GM19023 (cell line): ENCODE measurements around the gene IL11.

Experiments
- ATAC-seq: cut with Tn5 transposase; IDR thresholded peaks from one replicate; pipeline ENCODE4 v1.9.1; 2021; ENCODE audit warnings: mild to moderate bottlenecking, moderate library complexity; ENCODE audit not compliant: unreplicated experiment

Gene IL11

DNA sequence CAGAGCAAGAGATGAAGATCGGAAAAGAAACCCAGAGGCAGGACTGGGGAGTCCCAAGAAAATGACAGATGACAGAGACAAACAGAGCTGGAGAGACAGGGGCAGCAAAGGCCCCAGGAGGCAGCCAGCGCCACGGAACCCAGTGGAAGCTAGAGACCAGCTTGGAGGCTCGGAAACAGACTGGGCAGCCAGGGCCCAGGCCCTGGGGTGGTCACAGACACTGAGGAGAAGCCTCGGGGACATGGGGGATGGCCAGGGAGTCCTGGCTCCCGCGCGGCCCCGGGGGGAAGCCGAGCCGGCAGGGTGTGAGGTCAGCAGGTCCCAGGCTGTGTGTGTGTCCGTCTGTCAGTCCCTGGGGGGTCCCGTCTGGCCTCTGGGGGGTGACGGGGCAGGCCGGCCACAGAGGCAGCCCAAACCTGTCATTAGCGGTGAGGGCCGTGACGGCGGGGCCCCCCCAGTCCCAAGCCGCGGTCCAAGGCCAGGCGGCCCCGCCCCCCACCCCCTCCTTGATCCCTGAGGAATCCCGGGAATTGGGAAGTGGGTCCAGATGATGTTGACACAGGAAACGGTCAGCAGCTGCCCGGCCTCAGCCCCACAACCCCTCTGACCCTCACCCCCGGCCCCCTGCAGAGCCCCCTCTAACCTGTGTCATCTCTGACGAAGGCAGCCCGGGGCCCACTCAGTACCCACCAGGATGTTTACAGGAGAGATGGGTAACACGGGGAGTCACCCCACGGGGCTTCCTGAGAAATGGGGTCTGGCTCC lies 3.9 kb upstream of the IL11 start:
- no peak for ATAC-seq

DNA sequence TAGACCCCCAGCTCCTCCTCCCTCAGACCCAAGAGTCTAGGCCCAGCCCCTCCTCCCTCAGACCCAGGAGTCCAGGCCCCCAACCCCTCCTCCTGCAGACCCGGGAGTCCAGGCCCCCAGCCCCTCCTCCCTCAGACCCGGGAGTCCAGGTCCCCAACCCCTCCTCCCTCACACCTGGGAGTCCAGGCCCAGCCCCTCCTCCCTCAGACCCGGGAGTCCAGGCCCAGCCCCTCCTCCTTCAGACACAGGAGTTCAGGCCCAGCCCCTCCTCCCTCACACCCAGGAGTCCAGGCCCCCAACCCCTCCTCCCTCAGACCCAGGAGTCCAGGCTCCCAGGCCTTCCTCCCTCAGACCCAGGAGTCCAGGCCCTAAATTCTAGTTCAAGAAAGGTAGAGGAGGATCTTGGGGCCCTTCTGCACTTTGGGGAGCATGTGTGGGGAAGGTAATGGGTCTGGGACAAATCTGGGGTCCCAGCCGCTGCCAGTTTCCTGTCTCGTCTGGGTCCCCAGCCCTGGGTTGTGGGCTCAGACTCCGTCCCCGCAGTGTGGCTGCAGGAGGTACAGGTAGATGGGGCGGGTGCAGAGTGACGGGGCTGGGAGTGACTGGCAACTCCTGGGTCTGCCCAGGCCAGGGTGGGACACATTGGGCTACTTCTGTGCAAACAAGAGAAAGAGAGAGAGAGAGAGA lies 3.2 kb upstream of the IL11 start:
- no peak for ATAC-seq

GRCh38 chr19:55372316-55373081 lies 2.2 kb upstream of the IL11 start:
- no peak for ATAC-seq

GRCh38 chr19:55369653-55370304 lies 484 bp downstream of the IL11 start:
- no peak for ATAC-seq

- no peak for ATAC-seq
Observed at GRCh38 chr19:55368701-55369563, 1.3 kb downstream of the IL11 start.

DNA sequence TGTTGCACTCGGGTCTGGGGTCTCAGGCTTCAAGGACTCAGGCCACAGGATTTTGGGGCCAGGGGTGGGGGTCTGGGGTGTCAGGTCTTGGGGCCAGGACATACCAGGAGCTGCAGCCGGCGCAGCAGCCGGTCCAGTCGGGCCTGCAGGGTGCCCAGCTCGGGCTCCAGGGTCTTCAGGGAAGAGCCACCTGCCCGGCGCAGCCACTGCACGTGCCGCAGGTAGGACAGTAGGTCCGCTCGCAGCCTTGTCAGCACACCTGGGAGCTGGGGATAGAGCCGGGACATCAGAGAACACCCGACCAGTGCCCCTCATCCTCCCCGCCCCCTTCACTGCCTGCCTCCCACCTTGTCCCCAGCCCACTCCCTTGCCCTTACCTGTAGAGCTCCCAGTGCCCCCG lies 2.2 kb downstream of the IL11 start:
- ATAC-seq, result no peak

DNA sequence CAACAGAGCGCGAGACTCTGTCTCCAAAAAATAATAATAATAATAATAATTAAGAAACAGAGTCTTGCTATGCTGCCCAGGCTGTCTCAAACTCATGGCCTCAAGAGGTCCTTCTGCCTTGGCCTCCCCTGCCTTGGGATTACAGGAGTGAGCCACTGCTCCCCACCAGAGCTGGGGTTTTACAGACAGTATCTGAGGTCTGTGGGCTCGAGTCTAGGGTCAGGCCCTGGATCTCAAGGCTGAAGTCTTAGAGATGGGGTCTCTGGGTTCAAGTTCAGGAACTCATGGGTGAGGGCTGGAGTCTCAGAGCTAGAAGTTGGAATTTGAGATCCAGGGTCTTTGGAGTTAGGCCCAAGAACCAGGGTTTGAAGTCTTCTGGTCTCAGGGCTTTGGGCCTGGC lies 3.5 kb downstream of the IL11 start:
- ATAC-seq, result no peak

DNA sequence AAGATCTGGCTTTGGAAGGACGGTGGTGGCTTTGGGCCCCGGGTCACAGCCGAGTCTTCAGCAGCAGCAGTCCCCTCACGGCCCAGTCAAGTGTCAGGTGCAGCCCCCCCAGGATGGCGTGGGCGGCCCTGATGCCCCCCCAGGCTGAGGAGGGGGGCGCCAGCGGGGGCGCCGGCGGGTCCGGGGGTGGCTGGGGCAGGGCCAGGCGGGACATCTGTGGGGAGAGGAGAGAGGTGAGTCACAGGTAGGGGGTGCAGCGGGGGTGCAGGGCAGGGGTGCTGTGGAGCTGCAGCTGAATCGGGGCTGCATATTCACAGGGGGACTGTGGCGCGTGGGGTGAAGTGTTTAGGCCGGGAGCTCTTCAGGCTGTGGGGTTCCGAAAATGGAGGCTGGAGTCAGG lies 4.3 kb downstream of the IL11 start:
- ATAC-seq, result no peak

DNA sequence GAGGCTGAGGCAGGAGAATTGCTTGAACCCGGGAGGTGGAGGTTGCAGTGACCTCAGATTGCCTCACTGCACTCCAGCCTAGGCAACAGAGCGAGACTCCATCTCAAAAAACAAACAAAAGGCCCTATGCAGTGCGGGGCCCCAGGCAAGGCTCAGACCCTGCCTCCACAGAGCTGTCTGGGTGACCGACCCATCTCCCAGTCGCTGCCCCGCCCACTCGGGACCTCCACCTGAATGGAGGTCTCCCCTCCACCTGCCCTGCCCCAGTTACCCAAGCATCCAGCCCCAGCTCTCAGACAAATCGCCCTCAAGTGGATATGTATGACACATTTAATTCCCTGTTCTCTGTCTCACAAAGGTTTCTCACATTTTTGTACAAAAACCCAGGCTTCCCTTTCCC lies 5.0 kb downstream of the IL11 start:
- no peak for ATAC-seq

- ATAC-seq, result no peak
Observed at GRCh38 chr19:55362990-55363716, 7.1 kb downstream of the IL11 start, which contains the start of gene GARIN5B. GARIN5B (minus strand) TSS chr19:55363260; CDS start chr19:55363066, 194 bp downstream.

DNA sequence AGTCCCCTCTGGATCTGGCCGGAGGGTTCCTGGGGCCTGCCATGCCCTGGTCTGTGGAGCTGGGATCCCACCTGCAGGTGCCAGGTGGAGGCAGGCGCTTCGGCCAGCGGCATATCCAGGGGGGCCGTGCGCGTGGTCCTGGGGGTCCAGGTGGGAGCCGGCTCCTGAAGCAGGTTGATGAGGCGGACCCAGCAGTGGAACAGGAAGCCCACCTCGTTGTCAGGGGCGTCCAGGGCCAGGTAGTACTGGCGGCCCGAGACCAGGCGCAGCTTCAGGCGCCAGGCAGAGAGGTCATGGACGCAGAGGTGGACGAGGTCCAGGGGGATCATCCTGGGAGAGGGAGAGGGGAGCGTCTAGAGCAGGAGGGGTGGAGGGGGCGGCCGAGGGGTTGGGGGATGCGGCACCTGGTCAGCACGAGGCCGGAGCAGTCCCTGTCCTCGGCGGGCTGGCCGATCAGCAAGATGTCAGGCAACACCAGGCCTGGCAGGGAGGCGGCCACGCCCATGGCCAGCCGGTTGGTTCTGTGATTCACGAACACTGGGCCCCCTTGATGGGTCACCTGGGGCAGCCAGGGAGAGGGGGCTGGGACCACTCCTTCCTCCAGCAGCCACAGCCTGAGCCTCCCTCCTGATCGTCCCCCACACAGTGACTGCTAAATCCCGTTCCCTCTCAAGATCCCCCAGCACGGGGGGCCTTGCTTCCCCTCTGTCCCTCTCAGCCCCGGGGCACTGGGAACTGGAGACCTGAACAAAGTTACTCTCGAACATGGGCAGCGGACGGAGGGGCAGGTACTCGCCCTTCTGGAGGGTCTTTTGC lies 7.9 kb downstream of the IL11 start:
- no peak for ATAC-seq

- no peak for ATAC-seq
Observed at GRCh38 chr19:55360902-55361301, 9.4 kb downstream of the IL11 start.

- no peak for ATAC-seq
Observed at GRCh38 chr19:55358943-55359908, 11.0 kb downstream of the IL11 start.

- ATAC-seq, result no peak
Observed at GRCh38 chr19:55358493-55358892, 11.8 kb downstream of the IL11 start.

- ATAC-seq, result no peak
Observed at GRCh38 chr19:55355213-55355821, 14.9 kb downstream of the IL11 start.

DNA sequence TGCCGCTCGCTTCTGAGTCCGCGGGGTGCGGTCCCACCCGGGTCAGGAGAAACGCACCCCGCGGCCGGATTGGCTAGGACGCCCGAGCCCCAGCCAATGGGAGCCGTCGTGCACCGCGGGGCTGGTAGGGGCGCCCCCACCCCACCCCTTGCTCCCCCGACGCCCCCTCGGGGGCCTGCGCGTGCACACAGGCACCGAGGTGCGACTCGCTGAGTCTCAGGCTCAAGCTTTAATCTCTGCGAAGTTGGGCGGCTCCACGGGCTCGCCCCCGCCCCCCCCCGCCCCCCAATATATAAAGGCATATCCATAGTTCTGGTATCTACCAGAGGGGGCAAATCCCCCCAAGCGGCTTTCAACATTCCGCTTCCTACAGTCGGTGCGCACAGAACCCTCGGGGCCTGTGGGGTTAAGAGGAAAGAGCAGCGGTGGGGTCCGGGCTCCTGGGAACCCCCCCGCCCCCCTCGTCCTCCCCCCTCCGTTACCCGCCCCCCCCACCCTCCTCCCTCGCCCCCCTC lies 15.5 kb downstream of the IL11 start, which contains the start of gene COX6B2:
Gene COX6B2, minus strand, starts transcription at position 22 of the 515 bp plus-strand sequence. CDS start 198 bp downstream, outside the sequence.
- no peak for ATAC-seq
